ENCODE data around the gene IL17RB.

- TF ChIP-seq CTCF (conservative IDR thresholded peaks at IDR 0.05; ENCODE audit: low read length) (no peak), EZH2phosphoT487 (IDR thresholded peaks at IDR 0.05; ENCODE audit: borderline replicate concordance, low read depth, low read length) (no peak)
Measured at GRCh38 chr3:53829605-53830004, 16.8 kb upstream of the IL17RB start.

Measured in OCI-LY7 (cell line).